Cerebellar cortex (tissue), 1 donor: ENCODE data around the gene TBC1D16.
"Not testable (repeated sequence)": the region's sequence is repeated elsewhere in the genome, so short reads cannot be mapped to it uniquely, and the experiment has no call there.

Experiments used
- DNase-seq: peaks from one replicate; pipeline ENCODE4 v3.0.0-alpha.2; 2015; ENCODE audit warnings: low spot score

Gene TBC1D16

DNA sequence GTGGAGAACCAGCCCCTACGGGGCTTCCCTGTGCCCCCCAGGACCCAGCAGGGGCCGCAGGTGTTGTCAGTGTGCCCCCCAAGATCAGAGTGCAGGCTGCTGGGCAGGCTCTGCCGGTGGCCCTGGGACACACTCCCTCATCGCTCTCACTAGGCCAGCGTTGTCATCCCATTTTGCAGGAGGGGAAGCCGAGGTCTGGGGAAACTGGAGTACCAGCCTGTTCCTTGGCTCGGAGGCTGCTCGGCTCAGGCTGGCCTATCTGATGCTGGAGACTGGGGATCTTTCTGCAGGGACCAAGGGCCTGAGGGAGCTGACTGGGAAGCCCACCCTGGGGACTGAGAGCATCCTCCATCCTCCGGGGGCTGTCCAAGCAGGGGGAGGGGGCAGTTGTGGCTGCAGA lies 122.2 kb downstream of the TBC1D16 start:
- DNase-seq = no peak

DNA sequence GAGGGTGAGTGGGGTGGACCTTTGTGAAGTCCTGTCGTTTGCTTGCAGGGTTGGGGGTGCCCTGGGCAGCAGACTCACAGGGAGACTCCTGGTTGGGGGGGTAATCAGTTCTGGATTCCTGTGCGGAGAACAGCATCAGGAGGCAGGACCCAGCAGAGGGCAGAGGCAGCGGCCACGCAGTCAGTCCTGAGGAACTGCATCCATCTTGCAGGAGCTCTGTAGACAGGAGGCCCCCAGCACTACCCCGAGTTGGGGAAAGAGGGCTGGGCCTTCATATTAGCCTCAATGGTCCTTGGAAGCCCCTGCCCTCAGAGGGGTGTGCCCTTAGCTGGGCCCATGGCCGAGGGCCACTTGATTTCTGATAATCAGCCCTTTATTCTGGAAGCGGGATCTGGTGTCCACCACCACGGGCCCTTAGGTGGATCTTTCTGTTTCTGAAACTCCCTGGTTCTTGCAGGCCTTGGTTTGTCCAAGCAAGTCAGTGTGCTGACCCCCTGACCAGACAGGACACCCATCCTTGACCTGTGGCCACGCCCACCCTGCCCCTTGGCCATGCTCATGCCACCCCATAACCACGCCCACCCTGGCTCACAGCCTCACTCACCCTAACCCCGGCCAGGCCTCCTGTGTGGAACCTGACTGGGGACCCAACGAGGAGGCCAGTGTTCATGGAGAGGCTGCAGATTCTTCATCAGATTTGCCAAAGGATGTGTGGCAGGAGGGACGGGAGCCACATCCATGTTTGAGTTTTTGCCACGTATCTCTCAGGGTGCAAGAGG lies 122.9 kb downstream of the TBC1D16 start:
- DNase-seq = no peak

DNA sequence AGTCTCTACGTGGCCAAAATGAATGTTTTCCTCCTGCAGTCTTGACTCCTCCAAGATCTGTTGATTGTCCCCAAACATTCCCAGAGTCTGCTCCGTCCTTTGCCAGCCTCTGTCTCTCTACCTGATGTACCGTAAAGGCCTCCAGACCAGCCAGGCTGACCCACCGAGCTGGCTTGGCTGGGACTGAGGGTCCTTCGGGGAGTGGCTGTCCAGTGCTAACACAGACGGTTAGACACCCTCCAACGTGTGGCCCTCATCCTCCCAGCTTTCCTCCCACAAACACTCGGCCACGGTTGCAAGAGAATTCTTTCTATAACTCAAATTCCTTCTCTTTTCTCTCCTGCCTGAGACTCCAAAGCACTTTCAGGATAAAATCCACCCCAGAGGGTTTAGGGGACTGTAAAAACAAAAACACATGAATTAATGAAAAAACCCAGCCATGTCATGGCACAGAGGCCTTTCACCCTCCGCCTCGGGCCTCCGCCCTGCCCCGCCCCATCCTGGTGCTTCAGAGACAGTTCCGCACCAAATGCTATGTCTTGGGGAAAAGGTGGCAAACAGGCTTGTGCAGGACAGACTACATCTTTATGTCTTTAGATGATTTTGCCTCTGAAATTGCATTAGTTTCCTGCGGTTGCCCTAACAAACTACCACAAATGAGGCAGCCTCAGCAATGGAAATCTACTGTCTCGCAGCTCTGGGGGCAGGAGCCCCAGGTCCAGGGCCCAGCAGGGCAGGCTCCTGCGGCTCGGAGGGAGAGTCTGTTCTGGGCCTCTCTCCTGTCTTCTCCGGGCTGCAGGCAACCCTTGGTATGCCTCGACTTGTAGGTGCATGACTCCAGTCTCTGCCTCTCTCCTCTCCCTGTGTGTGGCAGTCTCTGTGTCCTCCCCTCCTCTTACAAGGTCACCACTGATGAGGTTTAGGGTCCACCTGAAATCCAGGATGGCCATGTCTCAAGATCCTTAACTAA lies 124.0 kb downstream of the TBC1D16 start:
- DNase-seq = no peak

DNA sequence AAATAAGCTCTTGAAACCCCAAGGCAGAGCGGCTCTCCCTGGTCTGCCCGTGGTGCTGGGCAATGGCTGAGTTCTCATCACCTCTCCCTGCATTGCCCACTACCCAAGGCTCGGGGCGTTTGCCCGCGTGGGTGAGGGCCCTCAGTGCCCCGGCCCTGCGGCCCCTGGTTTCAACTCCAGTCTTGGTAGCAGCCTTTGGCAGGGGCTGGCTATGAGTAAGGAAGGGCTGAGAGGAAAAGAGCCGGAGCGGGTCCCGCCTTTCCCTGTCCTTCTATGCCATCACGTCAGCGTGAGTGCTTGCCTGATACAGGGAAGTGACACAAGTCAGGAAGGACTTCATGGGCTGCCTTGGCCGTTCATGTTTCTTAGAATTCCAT lies 124.7 kb downstream of the TBC1D16 start:
- no peak for DNase-seq

DNA sequence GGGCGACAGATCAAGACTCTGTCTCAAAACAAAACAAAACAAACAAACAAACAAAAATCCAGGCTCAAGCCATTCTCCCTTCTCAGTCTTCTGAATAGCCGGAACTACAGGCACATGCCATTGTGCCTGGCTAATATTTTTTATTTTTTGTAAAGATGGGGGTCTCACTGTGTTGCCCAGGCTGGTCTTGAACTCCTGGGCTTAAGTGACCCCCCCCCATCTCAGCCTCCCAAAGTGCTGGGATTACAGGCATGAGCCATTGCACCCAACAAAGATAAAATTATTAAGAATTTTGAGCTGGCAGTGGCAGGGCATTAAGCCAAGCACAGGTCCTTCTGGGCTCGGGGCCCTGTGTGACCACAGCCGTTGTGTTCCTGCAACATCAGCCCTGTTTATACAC lies 126.6 kb downstream of the TBC1D16 start:
- DNase-seq = no peak

DNA sequence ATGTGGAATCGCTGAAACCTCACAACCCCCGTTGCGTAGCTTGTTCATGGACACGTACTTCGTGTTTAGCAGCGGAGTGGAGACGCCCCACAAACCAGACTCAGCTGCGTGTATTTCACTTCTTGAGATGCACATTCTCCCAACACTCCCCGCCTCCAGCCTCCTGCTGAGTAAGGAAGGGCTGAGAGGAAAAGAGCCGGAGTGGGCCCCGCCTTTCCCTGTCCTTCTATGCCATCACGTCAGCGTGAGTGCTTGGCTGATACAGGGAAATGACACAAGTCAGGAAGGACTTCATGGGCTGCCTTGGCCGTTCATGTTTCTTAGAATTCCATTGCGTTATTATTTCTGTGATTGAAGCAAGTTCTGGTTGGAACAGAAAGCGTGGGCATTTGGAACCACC lies 127.8 kb downstream of the TBC1D16 start:
- DNase-seq = no peak

DNA sequence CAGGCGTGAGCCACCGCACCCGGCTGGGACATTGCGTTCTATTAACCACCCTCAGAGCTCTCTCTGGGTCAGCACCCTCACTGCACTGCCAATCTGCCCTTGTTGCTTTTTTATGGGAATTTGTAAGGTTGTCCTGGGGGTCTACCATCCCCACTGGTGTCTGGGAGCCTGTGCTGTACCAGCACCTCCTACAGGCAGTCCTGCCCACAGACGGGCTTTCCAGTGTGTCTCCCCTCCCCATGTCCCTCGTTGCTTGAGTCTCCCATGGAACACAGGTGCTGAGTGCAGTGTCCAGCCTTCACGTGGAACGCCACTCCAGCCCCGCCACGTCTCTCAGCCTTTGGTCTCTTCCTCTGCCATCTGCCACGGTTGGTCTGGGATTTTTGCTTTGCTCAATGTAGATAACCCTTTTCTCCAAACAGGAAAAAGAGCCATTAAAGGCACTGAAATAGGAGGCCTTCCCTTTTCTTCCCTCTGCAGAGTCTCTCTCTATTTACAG lies 128.4 kb downstream of the TBC1D16 start:
- no peak for DNase-seq

- DNase-seq = no peak
These were observed 129.8 kb downstream of the TBC1D16 start for GRCh38 chr17:79905832-79906231.

DNA sequence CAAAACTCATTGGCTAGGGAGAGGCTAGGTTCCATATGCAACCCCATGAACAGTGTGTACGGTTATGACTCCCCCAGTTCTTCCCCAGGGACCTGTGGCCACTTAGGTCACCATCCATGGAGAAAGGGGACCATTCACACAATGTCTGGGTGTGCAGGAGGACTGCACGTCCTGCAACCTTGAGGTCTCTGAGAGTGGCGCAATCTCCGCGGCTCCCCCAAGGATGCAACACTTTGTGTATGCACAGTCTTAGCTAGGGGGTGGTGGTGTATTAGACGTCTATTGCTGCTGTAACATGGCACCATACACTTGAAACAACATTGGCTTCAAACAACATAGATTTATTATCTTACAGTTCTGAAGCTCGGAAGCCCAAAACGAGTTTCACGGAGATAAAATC lies 130.8 kb downstream of the TBC1D16 start:
- DNase-seq = no peak

GRCh38 chr17:79902146-79902791 lies 133.4 kb downstream of the TBC1D16 start:
- DNase-seq = no peak

GRCh38 chr17:79901131-79901530 lies 134.5 kb downstream of the TBC1D16 start:
- no peak for DNase-seq

DNA sequence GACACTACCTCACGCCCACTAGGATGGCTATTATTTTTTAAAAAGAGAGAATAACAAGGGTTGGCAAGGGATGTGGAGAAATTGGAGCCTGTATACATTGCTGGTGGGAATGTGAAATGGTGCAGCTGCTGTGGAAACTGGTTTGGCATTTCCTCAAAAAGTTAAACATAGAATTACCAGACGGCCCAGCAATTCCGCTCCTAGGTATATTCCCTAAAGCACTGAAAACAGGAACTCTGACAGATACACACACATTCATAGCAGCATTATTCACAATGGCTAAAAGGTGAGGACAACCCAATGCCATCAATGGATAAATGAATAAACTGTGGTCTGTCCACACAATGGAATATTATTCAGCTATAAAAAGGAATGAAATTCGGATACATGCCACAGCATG lies 136.1 kb downstream of the TBC1D16 start:
- DNase-seq = no peak

GRCh38 chr17:79897243-79898063 lies 138.2 kb downstream of the TBC1D16 start:
- DNase-seq = no peak

GRCh38 chr17:79893457-79893856 lies 142.2 kb downstream of the TBC1D16 start:
- DNase-seq = not testable (repeated sequence)

DNA sequence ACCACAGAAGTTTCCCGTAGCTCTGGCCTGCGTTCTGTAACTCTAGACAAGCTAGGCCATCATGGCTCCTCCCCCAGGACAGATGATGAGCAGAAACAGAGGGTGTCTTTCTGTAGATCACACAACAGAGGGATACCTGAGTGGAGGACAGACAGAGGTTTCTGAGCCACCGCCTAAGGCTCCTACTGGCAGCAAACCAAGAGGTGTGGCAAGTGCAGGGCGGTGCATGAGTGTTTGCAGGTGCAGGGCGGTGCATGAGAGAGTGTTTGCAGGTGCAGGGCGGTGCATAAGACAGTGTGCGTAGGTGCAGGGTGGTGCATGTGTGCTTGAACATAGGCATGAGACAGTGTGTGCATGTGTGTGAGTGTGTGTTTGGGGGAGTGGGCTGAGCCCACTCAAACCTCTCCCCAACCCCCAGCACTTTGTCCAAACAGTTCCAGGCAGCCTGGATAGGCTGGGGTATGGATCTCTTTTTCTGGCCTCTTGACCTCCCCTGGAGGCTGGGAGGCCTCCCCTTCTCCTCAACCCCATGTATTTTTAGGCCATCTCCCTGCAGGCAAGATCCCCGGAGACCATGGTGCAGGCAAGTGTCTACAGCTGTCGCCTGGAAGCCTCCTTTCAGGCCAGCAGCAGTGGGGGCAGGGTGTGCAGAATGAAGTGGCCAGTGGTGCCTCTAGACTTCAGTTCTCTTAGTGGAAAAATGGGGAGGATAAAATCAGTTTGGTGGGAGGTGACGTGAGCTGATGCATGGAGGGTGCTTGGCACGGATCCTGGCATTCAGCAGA lies 143.0 kb downstream of the TBC1D16 start:
- no peak for DNase-seq

DNA sequence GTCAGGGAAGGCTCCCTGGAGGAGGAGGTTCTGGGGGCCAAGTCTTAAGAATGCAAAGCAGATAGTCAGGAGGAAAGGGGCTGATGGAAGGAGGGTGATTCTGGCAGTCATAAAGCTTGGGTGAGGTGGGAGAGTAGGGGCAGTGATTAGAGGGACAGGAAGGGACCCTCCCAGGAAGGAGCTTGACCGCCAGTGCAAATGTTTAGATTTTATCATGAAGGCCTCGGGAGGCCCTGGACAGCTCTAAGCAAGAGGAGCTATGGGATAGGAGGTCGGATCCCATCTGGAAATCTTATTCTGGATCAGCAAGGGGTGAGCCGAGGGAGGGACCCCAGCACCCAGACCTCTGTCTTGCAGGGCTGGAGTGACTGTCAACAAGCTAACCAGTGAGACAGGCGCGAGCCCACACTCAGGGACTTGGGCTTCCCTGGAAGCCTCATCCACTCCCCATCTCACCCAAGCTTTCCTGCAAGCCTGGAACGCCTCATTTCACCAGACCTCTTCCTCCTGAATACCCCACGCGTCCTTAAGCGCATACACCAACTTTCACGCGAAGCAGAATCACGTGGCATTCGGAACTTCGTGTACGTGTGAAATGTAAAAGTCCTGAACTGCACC lies 144.4 kb downstream of the TBC1D16 start:
- DNase-seq = no peak

DNA sequence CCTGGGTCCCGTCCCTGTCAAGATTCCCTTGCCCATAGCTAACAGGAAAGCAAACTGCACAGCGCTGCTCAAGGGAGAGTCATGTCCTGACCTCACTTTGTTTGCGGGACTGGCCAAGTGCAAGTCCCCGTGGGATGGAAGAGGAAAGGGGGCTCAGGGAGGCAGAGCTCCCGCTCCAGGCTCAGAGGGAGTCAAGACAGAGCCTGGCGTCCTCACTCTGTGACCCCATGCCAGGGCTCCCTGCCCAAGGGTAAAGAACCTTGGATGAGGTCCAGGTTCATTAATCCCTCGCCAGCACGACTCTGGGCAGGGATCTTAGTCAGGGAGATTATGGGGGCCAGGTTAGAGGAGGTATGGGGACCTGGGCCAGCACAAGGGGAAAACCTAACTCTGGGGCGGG lies 145.0 kb downstream of the TBC1D16 start:
- DNase-seq = no peak

GRCh38 chr17:79888811-79889634 lies 146.6 kb downstream of the TBC1D16 start:
- DNase-seq = no peak

- no peak for DNase-seq
These were observed 147.6 kb downstream of the TBC1D16 start for GRCh38 chr17:79888009-79888540.
